8988T (cell line): ENCODE data around the gene NT5C2.

Experiments
- DNase-seq: peaks from one replicate; pipeline ENCODE4 v3.0.0; 2011

NT5C2 gene

GRCh38 chr10:103120977-103121735, 71.9 kb downstream of the NT5C2 start:
- no peak for DNase-seq

GRCh38 chr10:103120546-103120945, 72.5 kb downstream of the NT5C2 start:
- no peak for DNase-seq

- no peak for DNase-seq
These were observed 75.8 kb downstream of the NT5C2 start for GRCh38 chr10:103117247-103117646.

- no peak for DNase-seq
These were observed 78.2 kb downstream of the NT5C2 start for GRCh38 chr10:103114876-103115275.

GRCh38 chr10:103111918-103112877, 80.9 kb downstream of the NT5C2 start:
- no peak for DNase-seq

GRCh38 chr10:103111031-103111917, 81.8 kb downstream of the NT5C2 start:
- no peak for DNase-seq

- no peak for DNase-seq
These were observed 82.7 kb downstream of the NT5C2 start for GRCh38 chr10:103110407-103110806.

GRCh38 chr10:103109821-103110220, 83.3 kb downstream of the NT5C2 start:
- no peak for DNase-seq

- no peak for DNase-seq
These were observed 86.5 kb downstream of the NT5C2 start for GRCh38 chr10:103106539-103106938.

- DNase-seq = no peak
These were observed 87.6 kb downstream of the NT5C2 start for GRCh38 chr10:103105462-103105861.

- DNase-seq = no peak
These were observed 88.4 kb downstream of the NT5C2 start for GRCh38 chr10:103104721-103105120.

GRCh38 chr10:103103989-103104388, 89.1 kb downstream of the NT5C2 start:
- no peak for DNase-seq

- DNase-seq = no peak
These were observed 90.9 kb downstream of the NT5C2 start for GRCh38 chr10:103102195-103102594.

GRCh38 chr10:103100620-103101019, 92.5 kb downstream of the NT5C2 start:
- no peak for DNase-seq

GRCh38 chr10:103098240-103098639, 94.8 kb downstream of the NT5C2 start:
- no peak for DNase-seq

- no peak for DNase-seq
These were observed 96.9 kb downstream of the NT5C2 start for GRCh38 chr10:103096130-103096529.

GRCh38 chr10:103095005-103095404, 98.1 kb downstream of the NT5C2 start:
- no peak for DNase-seq

GRCh38 chr10:103090911-103091310, 102.2 kb downstream of the NT5C2 start:
- no peak for DNase-seq

- DNase-seq = no peak
These were observed 103.6 kb downstream of the NT5C2 start for GRCh38 chr10:103089493-103089892.

- DNase-seq = no peak
These were observed 106.3 kb downstream of the NT5C2 start for GRCh38 chr10:103086799-103087198.

- no peak for DNase-seq
These were observed 106.8 kb downstream of the NT5C2 start for GRCh38 chr10:103086261-103086660.

- DNase-seq = no peak
These were observed 109.1 kb downstream of the NT5C2 start for GRCh38 chr10:103083977-103084320.
